Peyer's patch (tissue), 4 donors: ENCODE data around the gene FSTL5.

Experiments used
- CTCF ChIP-seq, 6 experiments: fragments of 450-650 bp in 4 of 6; fragments of 200-600 bp in 2 of 6; sonication (generic) in 1 of 6; IDR thresholded peaks; one replicate each; pipeline ENCODE4 v1.5.1; 2017 to 2019; ENCODE audit warnings: antibody characterized with exemption in 6 of 6, mild to moderate bottlenecking in 3 of 6, moderate library complexity in 1 of 6
- POLR2A ChIP-seq, 2 donors: fragments of 450-650 bp; IDR thresholded peaks; one replicate each; pipeline ENCODE4 v1.5.1; 2017; ENCODE audit warnings: antibody characterized with exemption in 2 of 2, mild to moderate bottlenecking in 2 of 2, moderate library complexity in 2 of 2

GRCh38 chr4:161403781-161404180, 760.0 kb downstream of the FSTL5 start:
- TF ChIP-seq CTCF (IDR thresholded peaks at IDR 0.05) (no peak), POLR2A (IDR thresholded peaks at IDR 0.05) (no peak)
